C4-2B (cell line): ENCODE measurements around the gene NFXL1.
A peak's percentile ranks its signal among the peaks of the same experiment; 100 is the strongest.

Experiments used
- H3K27ac ChIP-seq: fragments of 450-650 bp; 2 replicates; pipeline ENCODE4 v1.5.1; 2017
- CTCF ChIP-seq: fragments of 450-650 bp; conservative IDR thresholded peaks from 2 replicates; pipeline ENCODE4 v1.5.1; 2017; ENCODE audit warnings: mild to moderate bottlenecking
- ZFX ChIP-seq: fragments of 450-650 bp; IDR thresholded peaks from 2 replicates; pipeline ENCODE4 v1.6.1; 2017

The NFXL1 gene

GRCh38 chr4:47839259-47839658 is 75.1 kb downstream of the NFXL1 start:
- TF ChIP-seq ZFX (no peak), CTCF (0 out of 2 replicates have a peak, but pooled peaks have one; percentile 16)
- no peak overlapping the region for H3K27ac ChIP-seq

GRCh38 chr4:47838445-47838844 is 75.9 kb downstream of the NFXL1 start:
- no peak overlapping the region for H3K27ac ChIP-seq

GRCh38 chr4:47837908-47838294 is 76.5 kb downstream of the NFXL1 start, which contains the start of gene CORIN:
TSS of gene CORIN (minus strand) at chr4:47838067. CDS start at chr4:47837949, 118 bp downstream.
- no peak within 1 kb of the TSS for H3K27ac ChIP-seq
- TF ChIP-seq CTCF (no peak), ZFX (no peak)

More at GRCh38 chr4:47838445-47838844, 75.9 kb downstream of the NFXL1 start:
- TF ChIP-seq ZFX = no peak
- TF ChIP-seq CTCF = no peak

GRCh38 chr4:47837094-47837907 is 77.1 kb downstream of the NFXL1 start:
- TF ChIP-seq CTCF (no peak), ZFX (no peak)
- H3K27ac ChIP-seq = no peak overlapping the region

- H3K27ac ChIP-seq = no peak overlapping the region
- TF ChIP-seq ZFX (no peak), CTCF (peak; percentile 79)
Measured at GRCh38 chr4:47836641-47837093, 77.7 kb downstream of the NFXL1 start.

GRCh38 chr4:47835494-47835893 is 78.9 kb downstream of the NFXL1 start:
- H3K27ac ChIP-seq = no peak overlapping the region
- no peak for TF ChIP-seq ZFX

GRCh38 chr4:47831026-47831679 is 83.2 kb downstream of the NFXL1 start:
- no peak overlapping the region for H3K27ac ChIP-seq
- TF ChIP-seq ZFX (no peak), CTCF (no peak)
